KOPT-K1 (cell line): ENCODE data around the gene MRPL57.
A peak's percentile ranks its signal among the peaks of the same experiment; 100 is the strongest.
"Not testable (repeated sequence)": the region's sequence is repeated elsewhere in the genome, so short reads cannot be mapped to it uniquely, and the experiment has no call there.

ENCODE experiments used
- H3K27ac ChIP-seq: fragments of 200-600 bp; sonication (generic); 2 replicates; pipeline ENCODE4 v1.5.1; 2016; ENCODE audit warnings: antibody characterized with exemption, mild to moderate bottlenecking, low read depth, low read length; ENCODE audit not compliant: poor library complexity, severe bottlenecking
- H3K36me3 ChIP-seq: fragments of 200-600 bp; sonication (generic); 2 replicates; pipeline ENCODE4 v1.5.1; 2017; ENCODE audit warnings: antibody characterized with exemption, mild to moderate bottlenecking, low read length, moderate library complexity; ENCODE audit not compliant: insufficient read depth
- H3K9me3 ChIP-seq: fragments of 200-600 bp; sonication (generic); 2 replicates; pipeline ENCODE4 v1.5.1; 2017; ENCODE audit warnings: antibody characterized with exemption, low read length, mild to moderate bottlenecking; ENCODE audit not compliant: insufficient read depth, poor library complexity, severe bottlenecking

The MRPL57 gene

DNA sequence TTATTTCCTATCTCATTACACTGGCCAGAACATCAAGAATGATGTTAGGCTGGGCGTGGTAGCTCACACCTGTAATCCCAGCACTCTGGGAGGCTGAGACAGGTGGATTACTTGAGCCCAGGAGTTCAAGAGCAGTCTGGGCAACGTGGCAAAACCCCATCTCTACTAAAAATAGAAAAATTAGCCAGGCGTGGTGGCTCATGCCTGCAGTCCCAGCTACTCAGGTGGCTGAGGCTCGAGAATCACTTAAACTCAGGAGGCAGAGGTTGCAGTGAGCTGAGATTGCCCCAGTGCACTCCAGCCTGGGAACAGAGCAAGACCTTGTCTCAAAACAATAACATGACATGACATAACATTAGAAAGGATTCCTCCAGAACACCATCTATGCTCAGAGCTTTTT, 10.9 kb upstream of the MRPL57 start:
- not testable (repeated sequence) for H3K27ac ChIP-seq, H3K9me3 ChIP-seq
- H3K36me3 ChIP-seq: peaks cover 99% of the 10 kb centered on the region

DNA sequence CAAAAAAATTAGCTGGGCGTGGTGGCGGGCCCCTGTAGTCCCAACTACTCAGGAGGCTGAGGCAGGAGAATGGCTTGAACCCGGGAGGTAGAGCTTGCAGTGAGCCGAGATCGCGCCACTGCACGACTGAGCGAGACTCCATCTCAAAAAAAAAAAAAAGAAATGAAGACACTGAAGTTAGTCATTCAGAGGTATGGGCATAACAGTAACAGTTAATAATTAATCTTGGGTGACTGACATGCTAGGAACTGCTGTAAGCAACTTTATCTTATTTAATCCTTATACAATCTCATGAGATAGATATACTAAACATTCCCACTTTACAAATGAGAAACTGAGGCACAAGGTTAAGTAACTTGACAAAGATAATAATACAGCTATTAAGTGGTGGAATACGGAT, 5.0 kb upstream of the MRPL57 start:
- peaks cover 83% of the 10 kb centered on the region for H3K36me3 ChIP-seq
- H3K27ac ChIP-seq: no peak overlapping the region
- no peaks in the 10 kb centered on the region for H3K9me3 ChIP-seq

DNA sequence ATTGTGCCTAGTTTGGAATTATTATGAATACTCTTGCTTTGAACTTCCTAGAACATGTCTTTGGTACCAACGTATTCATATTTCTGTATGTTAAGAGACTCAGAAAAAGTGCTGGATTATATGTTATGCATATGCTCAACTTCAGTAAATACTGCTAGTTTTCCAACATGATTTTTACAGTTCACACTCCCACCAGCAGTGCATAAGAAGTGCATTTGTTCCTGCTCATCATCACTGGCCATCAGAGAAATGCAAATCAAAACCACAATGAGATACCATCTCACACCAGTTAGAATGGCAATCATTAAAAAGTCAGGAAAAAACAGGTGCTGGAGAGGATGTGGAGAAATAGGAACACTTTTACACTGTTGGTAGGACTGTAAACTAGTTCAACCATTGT, 2.7 kb upstream of the MRPL57 start:
- H3K9me3 ChIP-seq, H3K27ac ChIP-seq: not testable (repeated sequence)
- H3K36me3 ChIP-seq: peaks cover 65% of the 10 kb centered on the region

GRCh38 chr13:21175656-21176214, 723 bp upstream of the MRPL57 start:
- Histone ChIP-seq H3K27ac (peak overlapping the region; percentile 94), H3K36me3 (peaks cover 45% of the 10 kb centered on the region), H3K9me3 (no peaks in the 10 kb centered on the region)

DNA sequence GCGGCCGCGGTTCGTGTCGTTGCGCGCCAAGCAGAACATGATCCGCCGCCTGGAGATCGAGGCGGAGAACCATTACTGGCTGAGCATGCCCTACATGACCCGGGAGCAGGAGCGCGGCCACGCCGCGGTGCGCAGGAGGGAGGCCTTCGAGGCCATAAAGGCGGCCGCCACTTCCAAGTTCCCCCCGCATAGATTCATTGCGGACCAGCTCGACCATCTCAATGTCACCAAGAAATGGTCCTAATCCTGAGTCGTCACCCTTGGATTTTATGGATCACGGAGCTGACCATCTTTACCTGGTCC, 475 bp downstream of the MRPL57 start:
- H3K27ac ChIP-seq: peak overlapping the region; percentile 94
- peaks cover 33% of the 10 kb centered on the region for H3K36me3 ChIP-seq
- no peaks in the 10 kb centered on the region for H3K9me3 ChIP-seq

GRCh38 chr13:21181671-21182070, 5.2 kb downstream of the MRPL57 start:
- Histone ChIP-seq H3K36me3 (peaks cover 5% of the 10 kb centered on the region; the same call in 1 of the 2 replicates), H3K27ac (no peak overlapping the region), H3K9me3 (no peaks in the 10 kb centered on the region)

GRCh38 chr13:21186410-21186809, 10.0 kb downstream of the MRPL57 start:
- H3K9me3 ChIP-seq, H3K27ac ChIP-seq, H3K36me3 ChIP-seq: not testable (repeated sequence)

DNA sequence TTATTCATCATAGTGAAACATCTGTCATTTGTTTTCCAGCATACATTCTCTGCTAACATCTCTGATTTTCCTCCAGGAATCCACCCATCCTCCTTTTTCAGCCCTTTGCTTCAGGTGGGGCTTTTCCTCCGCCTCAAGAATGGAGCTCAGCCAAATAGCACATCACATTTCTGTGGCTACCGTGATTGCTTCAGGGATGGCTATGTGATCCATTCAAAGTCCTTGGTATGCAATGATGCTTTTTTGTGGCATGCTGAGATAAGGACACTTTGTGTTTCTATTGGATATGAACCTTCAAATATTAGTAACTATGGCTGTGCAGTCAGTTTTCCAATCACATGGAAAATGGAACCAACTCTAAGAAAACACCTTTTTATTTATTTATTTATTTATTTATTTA, 18.3 kb downstream of the MRPL57 start:
- not testable (repeated sequence) for H3K36me3 ChIP-seq, H3K27ac ChIP-seq, H3K9me3 ChIP-seq

DNA sequence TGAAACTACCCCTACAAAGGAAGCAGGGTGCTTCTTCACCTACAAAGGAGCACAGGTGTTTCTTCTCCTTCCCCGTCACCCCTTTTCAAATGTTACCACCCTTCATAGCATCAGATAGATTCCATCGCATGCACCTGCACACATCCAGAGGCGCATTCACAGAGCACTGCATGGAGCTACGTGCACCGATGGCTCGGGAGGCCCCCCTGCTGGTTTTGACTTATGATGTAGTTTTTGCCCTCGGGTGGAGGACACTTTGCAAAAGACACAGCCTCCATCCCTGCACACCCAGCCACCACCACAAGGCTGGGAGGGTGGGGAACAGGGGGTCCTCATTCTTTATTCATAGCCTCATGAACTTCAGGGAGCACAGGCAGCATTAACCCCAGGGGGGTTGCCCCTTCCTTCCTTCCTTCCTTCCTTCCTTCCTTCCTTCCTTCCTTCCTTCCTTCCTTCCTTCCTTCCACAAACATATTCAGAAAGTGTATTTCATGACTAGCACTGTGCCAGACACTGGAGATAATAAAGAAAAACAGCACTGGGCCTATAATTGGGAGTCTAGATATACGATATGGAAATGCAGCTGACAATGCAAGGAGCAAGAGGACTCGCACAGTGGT, 21.3 kb downstream of the MRPL57 start:
- H3K9me3 ChIP-seq: peaks cover 28% of the 10 kb centered on the region
- H3K36me3 ChIP-seq, H3K27ac ChIP-seq: not testable (repeated sequence)

DNA sequence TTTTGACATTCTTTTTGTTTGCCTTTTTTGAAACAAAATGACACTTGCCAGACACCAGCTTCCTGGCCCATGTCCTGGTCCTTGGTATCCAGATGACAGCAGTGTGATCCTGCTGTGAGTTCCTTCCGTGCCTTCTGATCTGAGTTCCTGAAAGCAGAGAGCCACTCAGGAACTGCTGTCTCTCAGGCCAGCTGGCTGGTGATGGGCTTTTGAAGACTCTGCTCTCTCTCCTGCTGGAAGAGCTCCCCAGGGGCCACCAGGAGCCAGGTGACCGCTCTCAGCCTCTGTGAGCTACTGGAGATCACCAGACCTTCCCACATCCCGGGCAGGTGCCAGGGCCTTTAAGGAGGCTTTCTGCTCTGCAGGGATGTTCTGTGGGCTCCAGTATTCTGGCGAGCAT, 21.9 kb downstream of the MRPL57 start:
- not testable (repeated sequence) for H3K27ac ChIP-seq, H3K36me3 ChIP-seq
- H3K9me3 ChIP-seq: peaks cover 28% of the 10 kb centered on the region

DNA sequence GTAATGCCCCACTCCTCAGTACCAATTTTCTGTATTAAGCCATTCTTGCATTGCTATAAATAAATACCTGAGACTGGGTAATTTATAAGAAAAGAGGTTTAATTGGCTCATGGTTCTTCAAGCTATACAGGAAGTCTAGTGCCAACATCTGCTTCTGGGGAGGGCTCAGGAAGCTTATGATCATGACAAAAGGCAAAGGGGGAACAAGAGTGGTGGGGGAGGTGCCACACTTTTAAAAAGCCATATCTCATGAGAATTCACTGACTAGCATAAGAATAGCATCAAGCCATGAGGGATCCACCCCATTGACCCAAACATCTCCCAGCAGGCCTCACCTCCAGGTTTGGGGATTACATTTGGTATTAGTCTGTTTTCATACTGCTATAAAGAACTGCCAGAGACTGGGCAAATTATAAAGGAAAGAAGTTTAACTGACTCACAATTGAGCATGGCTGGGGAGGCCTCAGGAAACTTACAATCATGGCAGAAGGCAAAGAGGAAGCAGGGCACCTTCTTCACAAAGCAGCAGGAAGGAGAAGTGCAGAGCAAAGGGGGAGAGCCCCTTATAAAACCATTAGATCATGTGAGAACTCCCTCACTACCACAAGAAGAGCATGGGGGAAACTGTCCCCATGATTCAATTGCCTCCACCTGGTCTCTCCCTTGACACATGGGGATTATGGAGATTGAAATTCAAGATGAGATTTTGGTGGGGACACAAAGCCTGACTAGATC, 25.2 kb downstream of the MRPL57 start:
- peaks cover 28% of the 10 kb centered on the region for H3K9me3 ChIP-seq
- H3K36me3 ChIP-seq, H3K27ac ChIP-seq: not testable (repeated sequence)

GRCh38 chr13:21202767-21203531, 26.5 kb downstream of the MRPL57 start:
- Histone ChIP-seq H3K9me3 (peaks cover 28% of the 10 kb centered on the region), H3K27ac (no peak overlapping the region), H3K36me3 (no peaks in the 10 kb centered on the region)

DNA sequence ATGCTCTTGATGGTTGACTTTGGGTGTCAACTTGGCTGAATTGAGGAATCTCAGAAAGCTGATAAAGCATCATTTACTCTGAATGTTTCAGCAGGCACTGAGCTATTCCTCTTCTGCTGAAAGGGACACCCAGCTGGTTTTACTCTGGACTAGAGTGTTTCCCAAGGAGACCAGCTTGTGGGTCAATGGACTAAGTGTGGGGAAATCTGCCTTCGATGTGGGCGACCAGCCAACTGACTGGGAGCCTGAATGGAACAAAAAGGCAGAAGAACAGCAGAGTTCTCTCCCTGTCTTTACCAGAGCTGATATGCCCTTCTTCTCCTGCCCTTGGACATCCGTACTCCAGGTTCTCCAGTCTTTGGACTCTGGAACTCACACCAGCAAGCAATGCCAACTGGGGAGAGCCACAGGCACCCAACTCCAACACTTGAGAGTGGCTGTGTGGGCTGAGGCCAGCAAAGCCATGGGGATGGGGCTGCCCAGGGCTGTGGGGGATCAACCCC, 32.2 kb downstream of the MRPL57 start:
- Histone ChIP-seq H3K27ac (no peak overlapping the region), H3K36me3 (no peaks in the 10 kb centered on the region), H3K9me3 (peaks cover 23% of the 10 kb centered on the region)

DNA sequence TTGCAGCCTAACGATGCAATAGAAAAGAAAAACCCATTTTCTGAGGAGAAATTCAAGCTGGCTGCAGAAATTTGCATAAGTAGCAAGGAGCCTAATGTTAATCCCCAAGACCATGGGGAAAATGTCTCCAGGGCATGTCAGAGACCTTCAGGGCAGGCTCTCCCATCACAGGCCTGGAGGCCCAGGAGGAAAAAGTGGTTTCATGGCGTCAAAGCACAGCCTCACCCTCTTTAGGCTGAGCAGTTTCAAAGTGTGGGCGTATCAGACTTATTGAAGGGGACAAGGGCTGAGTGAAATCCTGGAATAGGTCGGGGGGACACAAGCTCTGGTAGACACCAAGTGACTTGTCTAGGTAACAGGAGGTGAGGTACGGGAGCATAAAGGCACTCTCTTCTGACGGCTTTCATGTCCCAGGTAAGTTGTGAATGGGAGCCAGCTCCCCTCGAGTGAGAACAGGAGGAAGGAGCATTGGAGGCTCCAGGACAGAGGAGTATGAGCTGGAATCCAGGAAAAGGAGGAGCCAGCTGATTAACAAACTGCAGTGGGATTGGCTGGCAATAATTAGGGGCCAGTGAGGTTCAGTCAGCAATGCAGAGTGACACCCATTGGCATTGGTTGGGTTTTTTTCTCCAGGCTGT, 35.8 kb downstream of the MRPL57 start:
- Histone ChIP-seq H3K27ac (no peak overlapping the region), H3K36me3 (no peaks in the 10 kb centered on the region), H3K9me3 (peaks cover 23% of the 10 kb centered on the region)

DNA sequence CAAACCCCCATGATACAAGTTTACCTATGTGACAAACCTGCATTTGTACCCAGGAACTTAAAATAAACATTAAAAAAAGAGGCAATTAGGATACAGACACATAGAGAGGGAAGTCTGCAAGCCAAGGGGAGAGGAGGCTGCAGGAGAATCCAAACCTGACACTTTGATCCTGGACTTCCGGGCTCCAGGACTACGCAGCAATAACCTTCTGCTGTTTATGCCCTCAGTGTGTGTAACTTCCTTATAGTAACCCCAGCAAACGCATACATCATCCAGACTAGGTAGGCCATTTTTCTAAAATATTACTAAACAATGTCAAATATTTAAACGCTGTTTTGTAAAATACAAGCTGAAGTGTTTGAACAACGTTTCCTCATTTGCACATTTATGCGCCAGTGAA, 39.0 kb downstream of the MRPL57 start:
- H3K27ac ChIP-seq, H3K36me3 ChIP-seq: not testable (repeated sequence)
- peaks cover 23% of the 10 kb centered on the region for H3K9me3 ChIP-seq
